ENCODE measurements around the gene COL23A1. TPM values are rescaled to one million over a fixed set of nuclear protein-coding genes. Genes with fewer than 3 reads are reported as not detected.

COL23A1 gene
- total RNA-seq, result under 1 TPM in 1 of 2 experiments, not detected in 1; 0.11 TPM

GRCh38 chr5:178590141-178590923 is at the start of gene COL23A1:
Gene COL23A1 (minus strand): TSS chr5:178590393.
- peak; percentile 75 for TF ChIP-seq CTCF (IDR thresholded peaks at IDR 0.05)
- intact Hi-C loops (cut with micrococcal nuclease), result no loop called here
- POLR2A ChIA-PET, result no interaction called here
- Mint-ChIP-seq H3K9me3 (peaks cover 14% of the 10 kb centered on the region), H3K36me3 (ENCODE audit: low read depth) (peaks cover 14% of the 10 kb centered on the region), H3K4me3 (peak within 1 kb of the TSS; percentile 46), H3K27me3 (peaks cover 40% of the 10 kb centered on the region), H3K27ac (no peak within 1 kb of the TSS), H3K4me1 (ENCODE audit: low read depth) (peaks cover 6% of the 10 kb centered on the region)
- ATAC-seq (peak; percentile 81), DNase-seq (peak; percentile 65)
- CTCF ChIA-PET, result interaction anchor here (0.6 to 2.3 kb wide), 13 partner anchors 9 to 361 kb away, joined by 3 to 14 read pairs (median 5); no protein-coding TSS in a partner anchor

DNA sequence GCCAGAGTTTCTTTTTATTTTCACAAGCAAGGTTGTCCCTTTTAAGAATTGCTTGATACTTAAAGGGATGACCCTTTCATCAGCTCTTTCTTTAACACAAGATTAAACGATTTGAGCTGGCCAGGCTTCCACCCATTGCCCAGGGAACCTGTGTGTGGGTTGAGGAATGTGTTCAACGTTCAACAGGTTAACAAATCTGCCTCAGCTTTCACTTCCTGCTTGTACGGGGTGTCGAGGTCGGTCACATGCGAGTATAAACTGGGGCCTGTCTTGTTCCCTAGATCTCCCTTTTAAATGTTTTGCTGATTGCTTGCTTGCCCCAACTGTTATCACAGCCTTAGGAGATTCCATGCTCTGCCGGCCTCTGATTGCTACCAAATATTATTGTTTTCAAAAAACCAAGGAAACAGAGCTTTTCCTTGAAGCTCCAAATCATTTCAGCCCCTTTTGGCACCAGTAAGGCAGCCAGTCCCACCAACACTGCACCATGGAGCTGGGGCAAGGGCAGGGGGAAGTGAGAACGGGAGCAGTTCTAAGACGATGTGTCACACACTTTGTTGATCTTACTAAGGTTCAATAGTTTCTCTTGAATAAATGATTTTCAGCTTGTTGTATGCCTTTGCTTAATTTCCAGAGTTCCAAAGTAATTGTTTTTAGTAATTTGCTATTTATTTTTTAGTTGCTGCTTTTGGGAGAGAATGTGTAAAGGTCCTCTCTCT is 47.3 kb upstream of the COL23A1 start:
- CTCF ChIA-PET, result interaction anchor here (1.6 to 2.0 kb wide), 2 partner anchors 18 to 47 kb away, joined by 4 to 5 read pairs; no protein-coding TSS in a partner anchor
- Mint-ChIP-seq H3K36me3 (ENCODE audit: low read depth) (no peaks in the 10 kb centered on the region), H3K27me3 (peaks cover 6% of the 10 kb centered on the region), H3K27ac (no peak overlapping the region), H3K9me3 (peaks cover 2% of the 10 kb centered on the region), H3K4me1 (ENCODE audit: low read depth) (no peaks in the 10 kb centered on the region), H3K4me3 (no peak overlapping the region)
- no peak for TF ChIP-seq CTCF (IDR thresholded peaks at IDR 0.05)
- DNase-seq, result no peak
- POLR2A ChIA-PET, result no interaction called here
- intact Hi-C loops (cut with micrococcal nuclease), result no loop called here
- no peak for ATAC-seq

GRCh38 chr5:178632285-178632684 is 42.1 kb upstream of the COL23A1 start:
- Mint-ChIP-seq H3K4me3 (no peak overlapping the region), H3K27me3 (peaks cover 8% of the 10 kb centered on the region), H3K9me3 (no peaks in the 10 kb centered on the region), H3K36me3 (ENCODE audit: low read depth) (no peaks in the 10 kb centered on the region), H3K27ac (no peak overlapping the region), H3K4me1 (ENCODE audit: low read depth) (peaks cover 4% of the 10 kb centered on the region)
- ChIA-PET CTCF (no interaction called here), POLR2A (no interaction called here)
- no peak for ATAC-seq
- TF ChIP-seq CTCF (IDR thresholded peaks at IDR 0.05), result no peak
- intact Hi-C loops (cut with micrococcal nuclease), result no loop called here
- DNase-seq, result no peak

- Mint-ChIP-seq H3K9me3 (no peaks in the 10 kb centered on the region), H3K4me3 (no peak overlapping the region), H3K27me3 (peaks cover 6% of the 10 kb centered on the region), H3K4me1 (ENCODE audit: low read depth) (peaks cover 5% of the 10 kb centered on the region), H3K36me3 (ENCODE audit: low read depth) (no peaks in the 10 kb centered on the region), H3K27ac (no peak overlapping the region)
- ATAC-seq (no peak), DNase-seq (no peak)
- intact Hi-C loops (cut with micrococcal nuclease), result no loop called here
- ChIA-PET CTCF (no interaction called here), POLR2A (no interaction called here)
- no peak for TF ChIP-seq CTCF (IDR thresholded peaks at IDR 0.05)
Measured at GRCh38 chr5:178630951-178631350, 40.8 kb upstream of the COL23A1 start.

GRCh38 chr5:178630475-178630930 is 40.3 kb upstream of the COL23A1 start:
- H3K27me3 Mint-ChIP-seq, result peaks cover 6% of the 10 kb centered on the region
- H3K9me3 Mint-ChIP-seq, result no peaks in the 10 kb centered on the region
- intact Hi-C loops (cut with micrococcal nuclease), result no loop called here
- no peak overlapping the region for H3K4me3 Mint-ChIP-seq
- POLR2A ChIA-PET, result interaction anchor here (0.6 kb wide), 1 partner anchor 290 kb away, joined by 3 read pairs; no protein-coding TSS in a partner anchor
- CTCF ChIA-PET, result no interaction called here
- H3K27ac Mint-ChIP-seq, result no peak overlapping the region
- no peak for ATAC-seq
- no peak for TF ChIP-seq CTCF (IDR thresholded peaks at IDR 0.05)
- H3K4me1 Mint-ChIP-seq (ENCODE audit: low read depth), result peaks cover 5% of the 10 kb centered on the region
- no peak for DNase-seq
- H3K36me3 Mint-ChIP-seq (ENCODE audit: low read depth), result peaks cover 3% of the 10 kb centered on the region
